Keratinocyte (primary cell): ENCODE results near the gene GOLGA6B. TPM values are rescaled to one million over a fixed set of nuclear protein-coding genes. Genes with fewer than 3 reads are reported as not detected.
"Not testable (repeated sequence)": the region's sequence is repeated elsewhere in the genome, so short reads cannot be mapped to it uniquely, and the experiment has no call there.

Source experiments
- DNase-seq: peaks from one replicate; pipeline ENCODE4 v3.0.0-alpha.2; 2011; ENCODE audit warnings: low read depth, missing footprints, low spot score
- FAIRE-seq: peaks from 2 replicates; lab custom pipeline; 2011; peaks lifted over from hg19 to GRCh38; lab: Jason Lieb, UNC
- H2AFZ ChIP-seq: 2 replicates; pipeline ENCODE4 v1.6.0; 2012; ENCODE audit warnings: low read length, control low read depth, inconsistent platforms; ENCODE audit not compliant: control insufficient read depth
- H3K27ac ChIP-seq: 2 replicates; pipeline ENCODE4 v1.5.1; 2011; ENCODE audit warnings: low read length; ENCODE audit not compliant: control insufficient read depth, insufficient read depth
- H3K27me3 ChIP-seq: 3 replicates; pipeline ENCODE4 v1.6.0; 2011; ENCODE audit warnings: low read length; ENCODE audit not compliant: control insufficient read depth, insufficient read depth; ENCODE audit errors: extremely low read depth
- H3K36me3 ChIP-seq, 2 experiments: 2 replicates in 1 of 2; 3 replicates in 1 of 2; pipeline ENCODE4 v1.5.1; 2011; ENCODE audit warnings: low read length in 2 of 2, mild to moderate bottlenecking in 1 of 2; ENCODE audit not compliant: control insufficient read depth in 2 of 2, insufficient read depth in 2 of 2; ENCODE audit errors: extremely low read depth in 1 of 2
- H3K4me1 ChIP-seq: 3 replicates; pipeline ENCODE4 v1.5.1; 2011; ENCODE audit warnings: low read length; ENCODE audit not compliant: control insufficient read depth, insufficient read depth; ENCODE audit errors: extremely low read depth
- H3K4me2 ChIP-seq: 3 replicates; pipeline ENCODE4 v1.6.0; 2011; ENCODE audit warnings: low read depth, low read length; ENCODE audit not compliant: control insufficient read depth, insufficient read depth; ENCODE audit errors: extremely low read depth
- H3K4me3 ChIP-seq, 3 experiments: fragments of 200-600 bp in 1 of 3; sonication (generic) in 1 of 3; 2 replicates in 2 of 3; 3 replicates in 1 of 3; pipeline ENCODE4 v1.5.1; 2011 to 2016; ENCODE audit warnings: low read length in 3 of 3, mild to moderate bottlenecking in 3 of 3, control low read depth in 2 of 3, inconsistent platforms in 1 of 3, low read depth in 1 of 3, mixed read lengths in 1 of 3, mixed run types in 1 of 3, moderate library complexity in 1 of 3; ENCODE audit not compliant: control insufficient read depth in 2 of 3, insufficient read depth in 2 of 3; ENCODE audit errors: extremely low read depth in 1 of 3
- H3K79me2 ChIP-seq: 2 replicates; pipeline ENCODE4 v1.6.0; 2012; ENCODE audit warnings: low read length; ENCODE audit not compliant: control insufficient read depth, insufficient read depth
- H3K9ac ChIP-seq: 3 replicates; pipeline ENCODE4 v1.6.0; 2011; ENCODE audit warnings: low read length; ENCODE audit not compliant: control insufficient read depth, insufficient read depth; ENCODE audit errors: extremely low read depth
- H3K9me1 ChIP-seq: 3 replicates; pipeline ENCODE4 v1.6.0; 2011; ENCODE audit warnings: low read length; ENCODE audit not compliant: control insufficient read depth, insufficient read depth; ENCODE audit errors: extremely low read depth
- H3K9me3 ChIP-seq: 2 replicates; pipeline ENCODE4 v1.5.1; 2012; ENCODE audit warnings: low read depth, low read length; ENCODE audit not compliant: control insufficient read depth
- H4K20me1 ChIP-seq: 3 replicates; pipeline ENCODE4 v1.6.0; 2011; ENCODE audit warnings: low read length; ENCODE audit not compliant: control insufficient read depth, insufficient read depth; ENCODE audit errors: extremely low read depth
- CTCF ChIP-seq, 3 experiments: IDR thresholded peaks in 1 of 3; conservative IDR thresholded peaks in 1 of 3; optimal IDR thresholded peaks in 1 of 3; 2 replicates in 2 of 3; 3 replicates in 1 of 3; pipeline versions ENCODE3 to v1.5.1; 2011; ENCODE audit warnings: low read length in 3 of 3, mild to moderate bottlenecking in 3 of 3, moderate library complexity in 2 of 3, control low read depth in 1 of 3, inconsistent platforms in 1 of 3; ENCODE audit not compliant: insufficient read depth in 2 of 3; ENCODE audit errors: extremely low read depth in 1 of 3
- EZH2 ChIP-seq: IDR thresholded peaks from one replicate; pipeline ENCODE4 v1.6.1; 2012; ENCODE audit warnings: inconsistent platforms, mild to moderate bottlenecking, low read length, moderate library complexity
- dilution Hi-C: fragments of 300-500 bp; cut with MboI; formaldehyde crosslinking; loops from one replicate; pipeline ENCODE4 v1.7.0; 2020; ENCODE audit warnings: low sequenced_read_pairs; ENCODE audit not compliant: extremely low pct_ligation_motif_present
- polyA plus RNA-seq, 5 experiments: library from polyadenylated mRNA; depleted of rRNA in 3 of 5; stranded (reverse) in 3 of 5; stranded (forward) in 1 of 5; unstranded in 1 of 5; fragments of >200 nt; gene quantifications; 1 replicate in 1 of 5; 2 replicates in 3 of 5; 3 replicates in 1 of 5; pipeline versions ENCODE4 v1.2.1 to v1.2.3, GENCODE V29; 2011 to 2012; ENCODE audit warnings: missing spikeins in 2 of 5, low read depth in 1 of 5, low replicate concordance in 1 of 5

The GOLGA6B gene
- polyA plus RNA-seq, 1 donor (not counting 4 experiments of a cell fraction or from before 2014, with no cell fraction given): not detected

GRCh38 chr15:72609862-72610261 is 44.6 kb upstream of the GOLGA6B start:
- FAIRE-seq (no peak), DNase-seq (no peak)
- H3K9me1 ChIP-seq: no peaks in the 10 kb centered on the region
- no peak overlapping the region for H2AFZ ChIP-seq
- no peak overlapping the region for H3K27ac ChIP-seq
- no peak overlapping the region for H3K9ac ChIP-seq
- no peak overlapping the region for H3K4me3 ChIP-seq
- H3K9me3 ChIP-seq: no peaks in the 10 kb centered on the region
- no peaks in the 10 kb centered on the region for H3K4me1 ChIP-seq
- no peaks in the 10 kb centered on the region for H3K79me2 ChIP-seq
- H3K27me3 ChIP-seq: no peaks in the 10 kb centered on the region
- H3K36me3 ChIP-seq: no peaks in the 10 kb centered on the region
- TF ChIP-seq CTCF (optimal IDR thresholded peaks at IDR 0.05 in 1 of 3, IDR thresholded peaks at IDR 0.05 in 1 of 3, conservative IDR thresholded peaks at IDR 0.05 in 1 of 3; ENCODE audit: extremely low read depth in 1 of 3, insufficient read depth in 2 of 3, low read length in 3 of 3): no peak
- no peak for TF ChIP-seq EZH2
- no peak overlapping the region for H3K4me2 ChIP-seq
- no peaks in the 10 kb centered on the region for H4K20me1 ChIP-seq
- dilution Hi-C loops: no loop called here

GRCh38 chr15:72612324-72612723 is 42.2 kb upstream of the GOLGA6B start:
- FAIRE-seq, H3K9me3 ChIP-seq, H4K20me1 ChIP-seq, DNase-seq, H3K27ac ChIP-seq, H3K9ac ChIP-seq, H3K4me1 ChIP-seq, H3K36me3 ChIP-seq, H2AFZ ChIP-seq, H3K9me1 ChIP-seq, H3K4me3 ChIP-seq, dilution Hi-C loops, H3K4me2 ChIP-seq, H3K27me3 ChIP-seq, H3K79me2 ChIP-seq: not testable (repeated sequence)

- Histone ChIP-seq H3K36me3 (no peaks in the 10 kb centered on the region), H3K9ac (no peak overlapping the region), H2AFZ (no peak overlapping the region), H3K9me3 (no peaks in the 10 kb centered on the region), H4K20me1 (no peaks in the 10 kb centered on the region), H3K79me2 (no peaks in the 10 kb centered on the region), H3K27me3 (no peaks in the 10 kb centered on the region), H3K9me1 (no peaks in the 10 kb centered on the region), H3K27ac (no peak overlapping the region), H3K4me1 (no peaks in the 10 kb centered on the region), H3K4me2 (no peak overlapping the region), H3K4me3 (no peak overlapping the region)
- dilution Hi-C loops: no loop called here
- no peak for TF ChIP-seq EZH2
- no peak for TF ChIP-seq CTCF (optimal IDR thresholded peaks at IDR 0.05 in 1 of 3, IDR thresholded peaks at IDR 0.05 in 1 of 3, conservative IDR thresholded peaks at IDR 0.05 in 1 of 3; ENCODE audit: extremely low read depth in 1 of 3, insufficient read depth in 2 of 3, low read length in 3 of 3)
- FAIRE-seq (no peak), DNase-seq (no peak)
These were observed 39.5 kb upstream of the GOLGA6B start for GRCh38 chr15:72614810-72615532.
